Stimulated activated CD4-positive, alpha-beta T cell treated with anti-CD3 and anti-CD28 coated beads, TNF-alpha, amount 100 ng/mL, for 4 hours (primary cell): ENCODE data around the gene STXBP6.

Experiments
- DNase-seq, 3 experiments: peaks; one replicate each; pipeline ENCODE4 v3.0.0-alpha.2; 2020; ENCODE audit warnings: low read depth in 3 of 3

Gene STXBP6

DNA sequence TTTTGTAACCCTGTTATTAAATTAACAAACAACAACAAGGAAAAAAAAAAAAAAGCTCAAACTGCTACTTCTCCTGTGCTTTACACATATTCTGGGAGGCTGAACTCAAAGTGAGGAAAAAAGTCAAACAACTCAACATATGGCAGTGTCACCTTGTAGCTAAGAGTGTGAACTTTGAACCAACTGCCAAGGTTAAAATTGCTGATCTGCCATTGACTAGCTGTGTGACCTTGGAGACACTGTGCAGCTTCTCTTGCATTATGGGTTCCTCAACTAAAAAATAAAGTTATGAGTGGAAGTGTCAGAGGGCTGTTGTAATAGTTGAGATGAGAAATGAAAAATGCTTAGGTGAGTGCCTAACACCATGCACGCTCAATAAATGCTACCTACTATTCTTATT lies 34.2 kb downstream of the STXBP6 start:
- DNase-seq, result no peak

DNA sequence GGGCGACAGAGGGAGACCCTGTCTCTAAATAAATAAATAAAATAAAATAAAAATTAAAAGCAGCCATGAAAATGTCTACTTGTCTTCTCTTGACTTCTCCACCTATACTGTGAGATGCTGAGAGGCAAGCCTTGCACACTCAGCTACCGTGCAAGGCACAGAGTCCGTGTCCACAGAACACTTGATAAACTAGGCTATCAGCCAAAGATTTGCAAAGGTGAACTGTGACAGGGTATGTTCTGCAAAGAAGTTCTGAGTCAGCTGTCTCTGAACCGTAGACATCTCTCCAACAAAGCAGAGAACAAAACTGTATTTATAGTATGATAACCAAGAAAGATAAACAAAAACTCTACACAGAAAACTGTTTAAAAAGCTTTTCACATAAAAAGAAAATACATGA lies 35.5 kb downstream of the STXBP6 start:
- DNase-seq, result no peak

GRCh38 chr14:25011095-25011494 lies 38.9 kb downstream of the STXBP6 start:
- DNase-seq, result no peak

GRCh38 chr14:25010471-25010870 lies 39.5 kb downstream of the STXBP6 start:
- DNase-seq, result no peak

- DNase-seq, result no peak
These were observed 40.1 kb downstream of the STXBP6 start for GRCh38 chr14:25009891-25010290.

GRCh38 chr14:25007832-25008231 lies 42.1 kb downstream of the STXBP6 start:
- DNase-seq, result no peak

DNA sequence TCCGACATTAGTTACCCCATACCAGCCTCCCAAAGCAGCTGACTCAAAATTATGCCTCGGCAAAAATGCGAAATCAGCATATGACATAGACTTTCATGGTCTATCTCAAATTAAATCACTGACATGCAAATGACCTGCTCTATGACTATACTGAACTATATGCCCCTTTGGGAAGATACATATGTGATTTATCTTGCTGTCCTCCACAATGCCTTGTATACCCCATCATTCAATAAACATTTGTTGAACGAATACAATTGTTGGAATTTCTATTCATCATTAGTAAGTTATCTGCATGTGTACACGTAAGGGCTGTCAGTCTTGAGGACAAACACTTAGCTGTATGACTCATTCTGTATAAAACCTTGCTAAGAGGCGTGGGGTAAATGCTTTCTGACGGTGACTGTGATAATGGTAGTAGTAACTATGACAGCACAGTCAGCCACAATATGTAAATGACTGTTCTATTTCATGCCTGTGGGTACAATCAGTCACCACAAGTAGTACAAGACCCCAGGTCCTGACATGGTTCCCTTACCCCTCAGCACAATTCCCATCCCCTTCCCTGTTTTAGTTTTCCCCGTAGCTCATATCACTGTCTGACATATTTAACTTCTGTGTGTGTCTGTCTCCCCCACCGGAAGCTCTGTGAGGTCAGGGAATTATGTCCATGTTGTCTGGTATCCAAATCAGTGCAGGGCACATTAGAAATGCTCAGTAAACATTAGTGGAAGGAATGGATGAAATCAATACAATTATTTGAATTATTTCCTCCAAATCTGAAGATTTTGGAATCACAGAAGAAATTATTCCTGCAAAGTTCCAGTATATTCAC lies 42.8 kb downstream of the STXBP6 start:
- DNase-seq, result no peak

- DNase-seq, result no peak
These were observed 43.9 kb downstream of the STXBP6 start for GRCh38 chr14:25006031-25006430.

- no peak for DNase-seq
These were observed 45.5 kb downstream of the STXBP6 start for GRCh38 chr14:25004389-25004809.

DNA sequence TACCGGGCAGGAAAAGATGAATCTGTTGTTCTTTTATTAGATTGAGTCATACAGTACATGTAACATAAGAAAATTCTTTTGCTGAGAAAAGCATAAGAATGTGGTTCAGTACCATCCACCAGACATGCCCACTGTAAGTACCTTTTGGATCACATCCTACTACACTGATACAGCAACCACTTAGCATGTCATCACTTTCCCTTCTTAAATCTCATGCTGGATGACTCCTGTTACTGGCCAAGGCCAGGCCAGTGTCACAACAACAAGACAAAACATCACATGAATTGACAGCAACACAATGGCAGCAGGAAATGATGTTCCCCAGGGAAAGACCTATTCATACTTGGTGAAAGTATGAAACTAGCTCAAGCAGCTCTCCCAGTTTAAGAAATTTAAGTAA lies 46.4 kb downstream of the STXBP6 start:
- DNase-seq, result no peak

DNA sequence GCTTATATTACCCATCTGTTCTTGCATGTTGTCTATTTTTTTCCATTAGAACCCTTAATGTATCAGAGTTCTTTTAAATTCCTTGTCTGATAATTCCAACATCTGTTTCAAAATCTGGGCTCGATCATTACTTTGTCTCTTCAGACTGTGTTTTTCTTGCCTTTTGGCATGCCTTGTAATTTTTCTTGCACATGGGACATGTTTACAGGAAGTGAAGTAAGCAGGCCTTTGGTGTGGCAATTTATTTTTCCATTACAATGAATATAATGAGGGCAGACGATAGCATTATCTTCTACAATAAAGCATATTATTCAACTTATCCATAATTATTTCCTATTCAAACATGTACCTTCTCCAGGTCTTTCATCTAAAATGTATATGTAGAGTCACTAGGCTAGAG lies 48.3 kb downstream of the STXBP6 start:
- no peak for DNase-seq

GRCh38 chr14:25001156-25001555 lies 48.8 kb downstream of the STXBP6 start:
- no peak for DNase-seq

- DNase-seq, result no peak
These were observed 50.8 kb downstream of the STXBP6 start for GRCh38 chr14:24999157-24999556.

DNA sequence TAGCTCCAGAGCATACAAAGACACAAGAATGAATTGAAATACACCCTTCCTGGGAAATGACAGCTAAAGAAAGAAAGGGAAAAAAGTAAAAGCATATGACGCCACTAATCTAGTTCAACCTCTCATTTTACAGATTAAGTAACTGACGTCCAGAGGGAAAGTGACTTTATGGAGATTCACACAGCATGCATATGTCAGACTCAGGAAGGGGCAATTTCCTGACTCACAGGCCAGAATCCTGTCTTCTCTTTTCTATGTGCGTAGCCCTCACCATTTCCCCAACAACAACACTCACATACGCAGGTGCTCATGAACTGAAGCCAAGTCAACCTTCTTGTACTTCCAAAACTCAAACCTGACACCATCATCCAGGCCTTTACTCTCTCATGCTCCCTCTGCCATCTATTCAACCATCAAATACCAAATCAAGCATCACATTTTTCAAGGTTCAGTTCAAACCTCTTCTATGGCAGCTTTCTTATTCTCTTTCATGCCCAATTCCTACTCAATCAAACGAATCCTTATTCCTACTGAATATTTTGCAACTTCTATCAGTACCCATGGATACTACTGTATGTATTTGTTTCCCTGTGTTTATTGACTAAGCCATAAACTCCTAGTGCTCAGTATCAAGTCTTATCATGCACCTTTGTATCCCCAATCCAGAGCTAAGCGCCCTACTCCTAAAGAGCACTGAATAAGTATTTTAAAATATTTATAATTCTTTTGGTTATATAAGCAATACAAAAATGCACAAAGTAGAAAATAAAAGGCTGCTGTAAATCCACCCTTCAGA lies 52.8 kb downstream of the STXBP6 start:
- no peak for DNase-seq

DNA sequence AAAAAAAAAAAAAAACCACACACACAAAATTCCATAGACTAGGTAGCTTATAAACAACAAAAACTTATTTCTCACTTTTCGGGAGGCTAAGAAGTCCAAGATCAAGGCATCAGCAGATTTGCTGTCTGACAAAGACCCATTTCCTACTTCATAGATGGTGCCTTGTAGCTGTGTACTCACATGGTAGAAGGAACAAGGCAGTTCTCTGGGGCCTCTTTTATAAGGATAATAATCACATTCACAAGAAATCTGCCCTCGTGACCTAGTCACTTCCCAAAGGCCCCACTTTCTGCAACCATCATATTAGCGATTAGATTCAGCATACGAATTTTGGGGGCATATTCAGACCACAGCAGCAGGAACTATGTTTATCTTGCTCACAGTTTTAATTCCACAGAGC lies 54.9 kb downstream of the STXBP6 start:
- no peak for DNase-seq

DNA sequence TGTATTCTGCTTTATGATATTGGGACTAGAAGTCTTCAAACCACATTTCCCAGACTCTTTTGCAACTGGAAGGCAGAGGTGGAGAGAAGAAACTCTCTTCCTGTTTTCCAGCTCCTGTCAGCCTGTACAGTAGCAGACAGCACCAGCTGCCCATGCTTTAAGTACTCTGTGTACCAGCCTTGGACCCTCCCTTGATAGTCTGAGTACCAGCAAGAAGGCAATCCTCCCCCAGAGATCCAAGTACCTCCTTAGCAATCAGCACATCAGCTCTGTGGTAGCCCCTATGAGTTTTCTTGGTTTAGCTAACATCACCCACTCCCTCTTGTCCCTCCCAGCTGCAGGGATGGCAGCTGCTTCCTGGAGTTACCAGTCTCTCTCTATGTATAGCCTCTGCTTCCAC lies 56.3 kb downstream of the STXBP6 start:
- no peak for DNase-seq

GRCh38 chr14:24992624-24993360 lies 57.2 kb downstream of the STXBP6 start:
- no peak for DNase-seq

DNA sequence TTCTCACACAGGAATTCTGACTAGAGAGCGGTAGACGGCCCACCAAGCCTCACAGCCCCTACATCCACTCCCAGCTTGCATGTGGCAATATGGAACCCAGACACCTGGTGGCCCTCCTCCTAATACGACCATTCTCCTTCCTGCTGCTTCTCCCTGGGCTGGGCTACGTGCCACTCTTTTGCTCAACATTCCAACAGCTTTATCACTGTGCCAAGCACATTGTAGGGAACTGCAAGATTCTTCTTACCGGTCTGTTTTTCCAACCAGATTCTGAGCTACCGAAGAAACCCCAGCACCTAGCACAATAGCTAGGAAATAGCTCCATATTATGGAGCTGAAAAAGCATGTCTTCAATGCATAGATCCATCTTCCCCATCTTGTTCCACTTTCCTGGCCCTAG lies 58.1 kb downstream of the STXBP6 start:
- no peak for DNase-seq

DNA sequence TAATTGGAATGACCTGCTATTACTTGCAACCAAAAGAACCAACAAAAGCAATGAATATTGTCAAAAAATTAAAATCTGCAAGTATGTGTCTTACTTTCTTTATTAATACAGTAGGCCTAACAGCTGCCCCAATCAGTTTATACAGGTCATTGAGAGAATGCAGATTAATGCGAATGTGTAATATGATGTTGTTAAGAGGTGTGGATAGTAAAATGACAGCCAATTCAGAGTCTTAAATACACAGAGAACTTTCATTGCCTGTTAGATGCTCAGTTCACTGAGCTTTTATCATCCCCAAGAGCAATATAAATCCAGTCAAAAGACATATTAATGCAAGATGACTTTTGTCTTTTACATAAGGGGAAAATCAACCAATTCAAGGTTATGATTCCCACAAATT lies 58.7 kb downstream of the STXBP6 start:
- DNase-seq, result no peak

GRCh38 chr14:24990773-24991172 lies 59.2 kb downstream of the STXBP6 start:
- no peak for DNase-seq

- no peak for DNase-seq
These were observed 59.9 kb downstream of the STXBP6 start for GRCh38 chr14:24990050-24990449.

DNA sequence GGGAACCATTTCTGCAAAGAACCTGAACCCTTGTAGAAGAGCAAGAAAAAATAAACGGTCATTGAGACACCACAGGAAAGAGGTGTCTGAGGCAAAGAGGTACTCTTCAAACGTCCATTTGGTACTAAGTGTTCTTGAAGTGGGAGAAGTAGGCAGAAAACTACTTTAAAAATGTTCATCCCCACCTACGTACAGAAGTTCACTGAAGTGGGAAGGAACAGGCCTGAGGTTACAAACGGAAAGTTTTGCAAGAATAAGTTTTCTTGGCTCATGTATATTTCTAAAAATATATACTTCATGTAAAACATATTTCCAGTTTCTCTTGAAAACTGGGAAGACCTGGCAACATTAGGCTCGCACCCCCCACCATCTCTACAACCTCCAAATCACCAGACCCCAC lies 61.2 kb downstream of the STXBP6 start:
- DNase-seq, result no peak
